ENCODE results near the gene MRPL17. TPM values are rescaled to one million over a fixed set of nuclear protein-coding genes. Genes with fewer than 3 reads are reported as not detected.

Gene MRPL17
- total RNA-seq, 1 experiment from 2014 or later = 98.4 TPM

DNA sequence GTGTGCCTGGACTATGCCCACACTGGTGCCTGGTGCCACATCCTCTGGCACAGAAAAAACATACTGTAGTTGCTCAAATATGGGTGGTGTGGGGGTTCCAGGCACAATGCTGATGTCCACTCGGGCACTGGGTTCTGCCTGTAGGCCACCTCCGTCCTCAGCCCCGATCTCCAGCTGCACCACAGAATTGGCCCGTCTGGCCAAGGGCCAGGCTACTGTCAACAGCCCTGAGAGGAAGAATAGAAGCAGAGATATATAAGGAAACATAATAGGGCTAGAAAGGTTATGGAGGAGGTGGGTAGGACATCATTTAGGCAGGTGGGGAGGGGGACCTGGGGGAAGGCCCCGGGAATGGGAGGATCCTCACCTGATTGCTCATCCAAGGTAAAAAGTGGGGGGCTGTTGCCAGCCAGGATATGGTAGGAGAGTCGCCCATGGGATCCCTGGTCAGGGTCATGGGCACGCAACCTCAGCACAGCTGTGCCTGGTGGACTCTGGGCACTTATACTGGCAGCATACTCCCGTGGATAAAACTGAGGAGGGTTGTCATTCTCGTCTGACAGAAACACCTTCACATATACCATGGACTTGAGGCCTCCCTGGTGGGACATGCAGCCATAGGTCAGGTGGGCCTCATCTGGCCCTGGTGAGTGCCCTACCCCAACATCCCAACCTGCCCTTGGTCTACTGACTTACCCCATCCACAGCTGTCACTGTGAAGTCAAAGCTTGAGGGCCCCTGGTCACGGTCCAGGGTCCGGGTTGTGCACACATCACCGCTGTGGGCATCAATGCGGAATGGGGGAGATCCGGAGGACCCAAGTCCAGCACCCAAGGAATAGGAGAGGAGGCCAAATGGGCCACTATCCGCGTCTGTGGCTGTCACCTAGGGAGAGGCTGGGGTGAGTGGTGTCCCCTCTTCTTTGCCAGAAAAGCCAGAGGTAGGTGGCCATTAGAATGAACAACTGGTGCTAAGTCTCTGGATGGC lies 49.4 kb downstream of the MRPL17 start:
- DNase-seq (ENCODE audit: low read depth) = no peak

DNA sequence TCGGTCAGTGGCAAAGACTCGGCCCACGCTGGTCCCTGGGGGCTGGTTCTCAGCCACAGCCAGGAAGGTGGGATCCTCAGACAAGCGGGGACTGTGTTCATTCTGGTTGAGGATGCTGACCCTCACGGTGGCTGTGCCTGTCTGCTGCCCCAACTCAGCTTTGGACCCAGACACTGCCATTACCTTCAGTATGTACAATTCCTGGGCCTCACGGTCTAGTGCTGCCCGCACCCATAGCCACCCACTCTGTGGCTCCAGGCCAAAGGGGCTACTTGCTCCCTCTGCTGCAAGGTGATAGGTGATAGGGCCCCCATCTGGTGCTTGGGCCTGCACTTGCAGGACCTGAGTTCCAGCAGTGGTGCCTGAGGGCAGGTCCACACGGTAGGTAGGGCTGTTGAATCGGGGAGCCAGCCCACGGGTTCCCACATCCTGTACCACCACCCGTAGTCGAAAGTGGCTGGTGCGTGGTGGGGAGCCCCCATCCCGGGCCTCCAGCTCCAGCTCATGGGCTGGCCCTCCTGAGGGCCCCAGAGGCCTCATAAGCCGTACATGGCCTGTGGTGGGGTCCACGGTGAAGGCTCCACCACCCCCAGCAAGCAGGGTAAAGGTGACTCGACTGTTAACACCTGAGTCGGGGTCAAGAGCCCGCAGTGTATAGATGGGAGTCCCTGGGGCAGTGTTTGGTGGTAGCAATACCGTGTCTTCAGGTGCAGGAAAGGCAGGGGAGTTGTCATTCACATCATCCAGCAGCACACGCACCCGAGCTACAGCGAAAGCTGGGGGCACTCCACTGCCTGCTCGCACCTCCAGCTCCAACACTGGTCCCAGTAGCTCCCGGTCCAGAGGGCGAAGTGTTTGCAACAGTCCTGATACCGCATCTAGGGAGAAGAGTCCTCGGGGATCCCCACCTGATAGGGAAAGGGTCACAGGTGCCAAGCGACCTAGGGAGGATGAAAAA lies 50.7 kb downstream of the MRPL17 start:
- DNase-seq (ENCODE audit: low read depth) = no peak

DNA sequence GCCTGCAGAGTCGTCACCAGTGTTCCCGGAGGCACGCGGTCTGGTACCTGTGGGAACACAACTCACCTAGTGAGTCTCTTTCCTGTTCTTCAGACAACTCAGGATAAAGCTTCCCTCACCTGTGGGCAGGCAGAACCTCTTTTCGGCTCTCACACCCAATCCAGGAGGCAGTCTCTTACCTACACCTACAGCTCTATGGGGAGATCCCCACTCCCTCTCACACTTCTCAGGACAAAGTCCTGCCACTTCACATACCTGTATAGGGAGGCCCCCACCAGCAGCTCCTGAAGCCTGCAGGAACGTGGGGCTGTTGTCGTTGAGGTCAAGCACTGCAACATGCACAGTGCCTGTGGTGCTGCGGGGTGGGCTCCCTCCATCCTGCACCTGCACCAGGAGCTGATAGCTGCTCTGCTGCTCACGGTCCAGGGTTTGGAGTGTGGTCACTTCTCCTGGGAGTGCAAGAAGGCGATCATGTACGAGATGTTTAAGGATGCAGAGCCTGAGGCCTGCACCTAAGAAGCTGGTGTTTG lies 51.7 kb downstream of the MRPL17 start:
- DNase-seq (ENCODE audit: low read depth) = no peak

DNA sequence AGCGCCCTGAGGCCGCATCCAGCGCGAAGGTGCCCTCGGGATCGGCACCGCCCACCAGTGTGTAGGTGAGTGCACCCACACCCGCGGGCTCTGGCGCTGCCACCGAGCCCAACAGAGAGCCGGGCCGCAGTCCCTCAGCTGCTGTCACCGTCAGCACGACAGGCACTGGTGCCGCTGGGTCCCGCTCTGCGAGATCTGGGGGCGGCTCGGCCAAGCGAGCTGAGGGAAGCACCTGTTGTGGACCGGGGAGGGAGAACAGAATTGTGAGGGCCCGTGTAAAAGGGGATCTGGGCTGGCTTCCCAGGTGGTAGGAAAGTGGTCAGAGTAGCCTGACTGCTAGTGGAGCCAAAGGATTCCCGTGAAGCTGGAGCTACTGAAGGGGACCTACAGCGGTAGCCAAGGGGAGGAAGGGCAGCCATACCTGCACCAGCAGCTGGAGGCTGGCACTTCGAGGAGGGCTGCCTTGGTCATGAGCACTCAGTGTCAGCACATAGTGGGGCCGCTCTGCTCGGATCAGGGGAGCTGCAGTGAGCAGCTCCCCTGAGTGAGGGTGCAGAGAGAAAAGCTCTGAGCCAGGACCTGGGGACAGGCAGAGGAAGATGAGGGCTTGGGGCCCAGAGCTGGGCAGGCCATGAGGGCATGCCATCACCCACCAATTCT lies 52.4 kb downstream of the MRPL17 start:
- DNase-seq (ENCODE audit: low read depth) = no peak

Other genes starting within 250 kb of the MRPL17 start
- 0.48 TPM in 1 of 2 replicates, not detected in the other for gene HPX, start 242.4 kb downstream of the MRPL17 start, total RNA-seq (2014; rRNA removed; shearing (Covaris generic))
- gene TRIM3, start 209.4 kb downstream of the MRPL17 start, total RNA-seq (2014; rRNA removed; shearing (Covaris generic)) = 11.3 and 12.2 TPM in 2 replicates
- 52.5 and 54.5 TPM in 2 replicates for gene ARFIP2, start 202.0 kb downstream of the MRPL17 start, total RNA-seq (2014; rRNA removed; shearing (Covaris generic))
- gene TIMM10B, start 201.8 kb downstream of the MRPL17 start, total RNA-seq (2014; rRNA removed; shearing (Covaris generic)) = 26.2 and 30.7 TPM in 2 replicates
- 1.5 and 1.7 TPM in 2 replicates for gene DNHD1, start 186.1 kb downstream of the MRPL17 start, total RNA-seq (2014; rRNA removed; shearing (Covaris generic))
- 14.0 and 20.7 TPM in 2 replicates for gene RRP8, start 79.7 kb downstream of the MRPL17 start, total RNA-seq (2014; rRNA removed; shearing (Covaris generic))
- 226 and 231 TPM in 2 replicates for gene ILK, start 79.6 kb downstream of the MRPL17 start, total RNA-seq (2014; rRNA removed; shearing (Covaris generic))
- gene TAF10, start 71.1 kb downstream of the MRPL17 start, total RNA-seq (2014; rRNA removed; shearing (Covaris generic)) = 44.5 and 81.9 TPM in 2 replicates
- 20.3 and 22.6 TPM in 2 replicates for gene TPP1, start 63.9 kb downstream of the MRPL17 start, total RNA-seq (2014; rRNA removed; shearing (Covaris generic))
- 3.8 and 4.3 TPM in 2 replicates for gene DCHS1, start 27.5 kb downstream of the MRPL17 start, total RNA-seq (2014; rRNA removed; shearing (Covaris generic))
- gene OR2AG2, start 88.6 kb upstream of the MRPL17 start, total RNA-seq (2014; rRNA removed; shearing (Covaris generic)) = 0.39 and 0.84 TPM in 2 replicates
- gene OR2AG1, start 99.7 kb upstream of the MRPL17 start, total RNA-seq (2014; rRNA removed; shearing (Covaris generic)) = not detected in 2 replicates
- gene OR6A2, start 116.3 kb upstream of the MRPL17 start, total RNA-seq (2014; rRNA removed; shearing (Covaris generic)) = 0.10 and 0.24 TPM in 2 replicates
- gene OR10A5, start 162.3 kb upstream of the MRPL17 start, total RNA-seq (2014; rRNA removed; shearing (Covaris generic)) = not detected in 2 replicates
- not detected in 2 replicates for gene OR10A2, start 179.7 kb upstream of the MRPL17 start, total RNA-seq (2014; rRNA removed; shearing (Covaris generic))
- gene OR10A4, start 193.3 kb upstream of the MRPL17 start, total RNA-seq (2014; rRNA removed; shearing (Covaris generic)) = not detected in 2 replicates
- gene OR2D2, start 209.2 kb upstream of the MRPL17 start, total RNA-seq (2014; rRNA removed; shearing (Covaris generic)) = 0.36 TPM in 1 of 2 replicates, not detected in the other
- gene OR2D3, start 237.7 kb upstream of the MRPL17 start, total RNA-seq (2014; rRNA removed; shearing (Covaris generic)) = not detected in 2 replicates
- 6.7 and 8.9 TPM in 2 replicates for gene ZNF215, start 243.1 kb upstream of the MRPL17 start, total RNA-seq (2014; rRNA removed; shearing (Covaris generic))

Measured in RPMI7951 (cell line).